Suprapubic skin (tissue), 4 donors: ENCODE measurements around the gene ZNF835. TPM values are rescaled to one million over a fixed set of nuclear protein-coding genes. Genes with fewer than 3 reads are reported as not detected.
"Not testable (repeated sequence)": the region's sequence is repeated elsewhere in the genome, so short reads cannot be mapped to it uniquely, and the experiment has no call there.

Source experiments
- DNase-seq, 2 donors: peaks; one replicate each; pipeline ENCODE4 v3.0.0-alpha.2; 2019; ENCODE audit warnings: low spot score in 2 of 2
- H3K27ac ChIP-seq: fragments of 200-600 bp; sonication (generic); one replicate; pipeline ENCODE4 v1.5.1; 2019
- H3K27me3 ChIP-seq: fragments of 200-600 bp; sonication (generic); one replicate; pipeline ENCODE4 v1.5.1; 2019
- H3K36me3 ChIP-seq: fragments of 200-600 bp; sonication (generic); one replicate; pipeline ENCODE4 v1.5.1; 2019
- H3K4me1 ChIP-seq: fragments of 200-600 bp; sonication (generic); one replicate; pipeline ENCODE4 v1.5.1; 2019
- H3K4me3 ChIP-seq: fragments of 200-600 bp; sonication (generic); one replicate; pipeline ENCODE4 v1.5.1; 2019; ENCODE audit warnings: mild to moderate bottlenecking
- H3K9me3 ChIP-seq: fragments of 200-600 bp; sonication (generic); one replicate; pipeline ENCODE4 v1.5.1; 2019
- EP300 ChIP-seq: sonication (generic); formaldehyde crosslinking; IDR thresholded peaks from one replicate; pipeline ENCODE4 v1.6.1; 2017; ENCODE audit warnings: antibody characterized with exemption
- POLR2A ChIP-seq, 2 donors: fragments of 450-650 bp; IDR thresholded peaks; one replicate each; pipeline ENCODE4 v1.6.1; 2017; ENCODE audit warnings: antibody characterized with exemption in 2 of 2, mild to moderate bottlenecking in 2 of 2, moderate library complexity in 2 of 2
- POLR2AphosphoS5 ChIP-seq, 3 donors: sonication (generic); formaldehyde crosslinking; IDR thresholded peaks; one replicate each; pipeline ENCODE4 v1.6.1; 2017; ENCODE audit warnings: antibody characterized with exemption in 3 of 3
- WGBS: methylation state at CpG from one replicate; pipeline ENCODE4 v1.1.5; 2018; 5-methylcytosine and 5-hydroxymethylcytosine counted together
- total RNA-seq, 4 donors: library from RNA; depleted of rRNA; stranded (reverse); fragments of >200 nt; gene quantifications; one replicate each; pipeline ENCODE4 v1.1.0, GENCODE V29; 2016
- TF ChIP-seq, protein P1 (sequence below), 2 donors: fragments of 200-600 bp in 1 of 2; fragments of 450-650 bp in 1 of 2; sonication (generic) in 1 of 2; IDR thresholded peaks; one replicate each; pipeline ENCODE4 v1.5.1; 2016 to 2019; ENCODE audit warnings: antibody characterized with exemption in 2 of 2, mild to moderate bottlenecking in 1 of 2, moderate library complexity in 1 of 2

The ZNF835 gene
- total RNA-seq, 4 donors from 2014 or later, result 0.34 to 2.0 (median 1.5) TPM

GRCh38 chr19:56687031-56687430, 15.5 kb upstream of the ZNF835 start:
- Histone ChIP-seq H3K4me1 (no peaks in the 10 kb centered on the region), H3K9me3 (no peaks in the 10 kb centered on the region), H3K27me3 (no peaks in the 10 kb centered on the region), H3K27ac (no peak overlapping the region), H3K36me3 (no peaks in the 10 kb centered on the region), H3K4me3 (no peak overlapping the region)
- no peak for DNase-seq
- 73% methylated on average over 8 of the region's 8 CpGs for WGBS
- no peak for TF ChIP-seq POLR2AphosphoS5 (IDR thresholded peaks at IDR 0.05)
- TF ChIP-seq, protein P1, sequence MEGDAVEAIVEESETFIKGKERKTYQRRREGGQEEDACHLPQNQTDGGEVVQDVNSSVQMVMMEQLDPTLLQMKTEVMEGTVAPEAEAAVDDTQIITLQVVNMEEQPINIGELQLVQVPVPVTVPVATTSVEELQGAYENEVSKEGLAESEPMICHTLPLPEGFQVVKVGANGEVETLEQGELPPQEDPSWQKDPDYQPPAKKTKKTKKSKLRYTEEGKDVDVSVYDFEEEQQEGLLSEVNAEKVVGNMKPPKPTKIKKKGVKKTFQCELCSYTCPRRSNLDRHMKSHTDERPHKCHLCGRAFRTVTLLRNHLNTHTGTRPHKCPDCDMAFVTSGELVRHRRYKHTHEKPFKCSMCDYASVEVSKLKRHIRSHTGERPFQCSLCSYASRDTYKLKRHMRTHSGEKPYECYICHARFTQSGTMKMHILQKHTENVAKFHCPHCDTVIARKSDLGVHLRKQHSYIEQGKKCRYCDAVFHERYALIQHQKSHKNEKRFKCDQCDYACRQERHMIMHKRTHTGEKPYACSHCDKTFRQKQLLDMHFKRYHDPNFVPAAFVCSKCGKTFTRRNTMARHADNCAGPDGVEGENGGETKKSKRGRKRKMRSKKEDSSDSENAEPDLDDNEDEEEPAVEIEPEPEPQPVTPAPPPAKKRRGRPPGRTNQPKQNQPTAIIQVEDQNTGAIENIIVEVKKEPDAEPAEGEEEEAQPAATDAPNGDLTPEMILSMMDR (IDR thresholded peaks at IDR 0.05), result no peak
- TF ChIP-seq POLR2A (IDR thresholded peaks at IDR 0.05), result no peak
- no peak for TF ChIP-seq EP300

DNA sequence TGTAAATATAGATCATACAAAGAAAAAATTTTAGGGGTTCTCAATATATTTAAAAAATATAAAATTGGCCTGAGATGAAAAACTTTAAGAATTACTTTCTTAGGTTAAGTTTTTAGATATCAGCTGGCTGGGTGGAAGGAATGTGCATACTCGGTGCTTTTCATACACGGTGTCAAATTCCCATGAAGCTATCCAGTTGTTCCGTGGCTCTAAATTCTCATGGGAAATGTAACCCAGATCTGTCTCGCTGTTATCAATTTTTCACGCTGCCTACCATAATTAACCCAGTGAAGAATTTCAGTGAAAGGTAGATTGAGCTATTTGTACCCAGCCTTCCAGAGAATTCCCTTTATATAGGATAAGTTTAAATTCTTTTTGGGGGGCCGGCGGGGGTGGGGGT, 11.6 kb upstream of the ZNF835 start:
- Histone ChIP-seq H3K36me3 (no peaks in the 10 kb centered on the region), H3K27ac (no peak overlapping the region), H3K9me3 (no peaks in the 10 kb centered on the region), H3K4me1 (no peaks in the 10 kb centered on the region), H3K27me3 (no peaks in the 10 kb centered on the region), H3K4me3 (no peak overlapping the region)
- TF ChIP-seq EP300 (no peak), POLR2AphosphoS5 (IDR thresholded peaks at IDR 0.05) (no peak), POLR2A (IDR thresholded peaks at IDR 0.05) (no peak)
- TF ChIP-seq, protein P1 (IDR thresholded peaks at IDR 0.05), result no peak
- no peak for DNase-seq
- 49% methylated on average over 7 of the region's 7 CpGs for WGBS

DNA sequence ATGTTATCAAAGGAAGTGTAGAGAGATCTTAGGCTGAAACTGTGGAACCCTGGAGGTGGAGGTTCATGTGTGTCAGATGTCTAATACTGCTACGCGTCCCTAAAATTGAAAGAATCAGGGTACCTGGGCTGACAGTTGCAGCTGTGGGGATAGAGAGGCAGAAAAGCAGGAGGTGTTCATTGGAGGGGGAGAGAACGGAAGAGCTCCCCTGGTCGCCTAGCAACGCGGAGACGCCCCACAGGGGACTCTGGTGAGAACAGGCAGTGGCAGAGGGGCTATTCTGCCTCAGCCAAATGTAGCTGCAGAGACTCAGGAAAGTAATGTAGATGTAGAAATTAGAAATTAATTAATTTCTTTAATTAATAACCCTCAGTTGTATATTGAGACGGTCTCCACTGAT, 10.1 kb upstream of the ZNF835 start:
- Histone ChIP-seq H3K9me3 (no peaks in the 10 kb centered on the region), H3K4me3 (no peak overlapping the region), H3K4me1 (no peaks in the 10 kb centered on the region), H3K27me3 (no peaks in the 10 kb centered on the region), H3K27ac (no peak overlapping the region), H3K36me3 (no peaks in the 10 kb centered on the region)
- WGBS, result 77% methylated on average over 8 of the region's 8 CpGs
- TF ChIP-seq POLR2A (IDR thresholded peaks at IDR 0.05), result no peak
- TF ChIP-seq, protein P1 (IDR thresholded peaks at IDR 0.05), result no peak
- no peak for TF ChIP-seq POLR2AphosphoS5 (IDR thresholded peaks at IDR 0.05)
- no peak for TF ChIP-seq EP300
- DNase-seq, result no peak

- H3K27ac ChIP-seq, result no peak overlapping the region
- 60% methylated on average over 7 of the region's 8 CpGs for WGBS
These were observed 6.6 kb upstream of the ZNF835 start for GRCh38 chr19:56678205-56678604.

DNA sequence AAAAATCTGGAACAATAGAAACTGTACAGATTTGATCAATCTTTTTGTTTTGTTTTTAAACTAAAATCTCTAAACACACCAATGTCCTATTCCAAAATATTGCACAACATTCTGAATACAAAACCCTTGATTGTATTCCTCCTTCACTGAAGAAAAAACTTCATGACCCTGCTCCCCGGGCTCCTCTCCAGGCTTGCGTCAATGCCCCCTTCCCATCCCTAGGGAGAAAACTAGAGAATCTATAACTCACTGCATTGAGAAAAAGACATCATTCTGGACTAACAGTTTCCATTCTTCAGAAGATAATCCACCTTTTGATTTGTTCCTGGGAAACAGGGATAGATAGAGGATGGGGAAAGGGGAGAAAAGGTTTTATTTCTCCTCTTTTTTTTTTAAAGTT, 1.1 kb upstream of the ZNF835 start:
- not testable (repeated sequence) for H3K27ac ChIP-seq, H3K4me3 ChIP-seq, H3K36me3 ChIP-seq, H3K9me3 ChIP-seq, H3K27me3 ChIP-seq, DNase-seq
- WGBS, result 82% methylated on average over 2 of the region's 2 CpGs
- peaks cover 17% of the 10 kb centered on the region for H3K4me1 ChIP-seq

More at GRCh38 chr19:56678205-56678604, 6.6 kb upstream of the ZNF835 start:
- no peak overlapping the region for H3K4me3 ChIP-seq
- H3K4me1 ChIP-seq, result no peaks in the 10 kb centered on the region
- no peaks in the 10 kb centered on the region for H3K9me3 ChIP-seq
- H3K36me3 ChIP-seq, result no peaks in the 10 kb centered on the region
- no peaks in the 10 kb centered on the region for H3K27me3 ChIP-seq
- TF ChIP-seq POLR2AphosphoS5 (IDR thresholded peaks at IDR 0.05) (no peak), POLR2A (IDR thresholded peaks at IDR 0.05) (no peak), EP300 (no peak)
- TF ChIP-seq, protein P1 (IDR thresholded peaks at IDR 0.05), result no peak
- DNase-seq, result no peak

- 60% methylated on average over 1 of the region's 35 CpGs for WGBS
- TF ChIP-seq, protein P1 (IDR thresholded peaks at IDR 0.05), result no peak
- TF ChIP-seq POLR2AphosphoS5 (IDR thresholded peaks at IDR 0.05), result no peak
- TF ChIP-seq EP300, result no peak
- TF ChIP-seq POLR2A (IDR thresholded peaks at IDR 0.05), result no peak
- DNase-seq, result peak in 1 of 2 donors; percentile 44
- H3K36me3 ChIP-seq, result no peaks in the 10 kb centered on the region
- peak overlapping the region; percentile 60 for H3K4me3 ChIP-seq
- no peak overlapping the region for H3K27ac ChIP-seq
- no peaks in the 10 kb centered on the region for H3K27me3 ChIP-seq
- H3K4me1 ChIP-seq, result peaks cover 17% of the 10 kb centered on the region
- peaks cover 4% of the 10 kb centered on the region for H3K9me3 ChIP-seq
These were observed 470 bp downstream of the ZNF835 start for GRCh38 chr19:56670961-56671612.
